Natural killer cell (primary cell): ENCODE results near the gene SPOCK3. TPM values are rescaled to one million over a fixed set of nuclear protein-coding genes. Genes with fewer than 3 reads are reported as not detected.
"Not testable (repeated sequence)": the region's sequence is repeated elsewhere in the genome, so short reads cannot be mapped to it uniquely, and the experiment has no call there.

Source experiments
- ATAC-seq, 3 donors: fragments of 150-1000 bp in 2 of 3; fragments of 200-7000 bp in 1 of 3; cut with Tn5 transposase; 1 replicate in 1 of 3; 2 replicates in 2 of 3; pipeline ENCODE4 v1.10.0; 2021; ENCODE audit warnings: mild to moderate bottlenecking in 2 of 3, moderate library complexity in 2 of 3
- DNase-seq, 2 donors: peaks; one replicate each; pipeline versions ENCODE4 v3.0.0 to v3.0.0-alpha.2; 2013 to 2021; ENCODE audit warnings: mixed read lengths in 1 of 2
- H3K27ac ChIP-seq: one replicate; pipeline ENCODE4 v1.5.1; 2013; ENCODE audit warnings: mild to moderate bottlenecking, low read length
- H3K27me3 ChIP-seq: one replicate; pipeline ENCODE4 v1.6.1; 2013; ENCODE audit warnings: low read length; ENCODE audit not compliant: control insufficient read depth, insufficient read depth
- H3K36me3 ChIP-seq: one replicate; pipeline ENCODE4 v1.6.1; 2013; ENCODE audit warnings: low read length; ENCODE audit not compliant: control insufficient read depth, insufficient read depth
- H3K4me1 ChIP-seq: one replicate; pipeline ENCODE4 v1.6.1; 2013; ENCODE audit warnings: low read length; ENCODE audit not compliant: control insufficient read depth, insufficient read depth
- H3K4me3 ChIP-seq: one replicate; pipeline ENCODE4 v1.5.1; 2013; ENCODE audit warnings: low read length
- H3K9me3 ChIP-seq: one replicate; pipeline ENCODE4 v1.6.1; 2013; ENCODE audit warnings: low read length; ENCODE audit not compliant: control insufficient read depth, insufficient read depth
- H3K27ac Mint-ChIP-seq, 2 donors: one replicate each; pipeline ENCODE4 v1.8.0; 2022; ENCODE audit warnings: mild to moderate bottlenecking in 2 of 2, mixed read lengths in 2 of 2, moderate library complexity in 1 of 2
- H3K27me3 Mint-ChIP-seq, 2 donors: one replicate each; pipeline ENCODE4 v1.8.0; 2022; ENCODE audit warnings: low read depth in 2 of 2, mixed read lengths in 2 of 2
- H3K36me3 Mint-ChIP-seq: one replicate; pipeline ENCODE4 v1.8.0; 2022; ENCODE audit warnings: mixed read lengths
- H3K4me1 Mint-ChIP-seq, 2 donors: one replicate each; pipeline ENCODE4 v1.8.0; 2022; ENCODE audit warnings: mixed read lengths in 2 of 2
- H3K4me3 Mint-ChIP-seq: one replicate; pipeline ENCODE4 v1.8.0; 2022; ENCODE audit warnings: mild to moderate bottlenecking, moderate library complexity, mixed read lengths
- H3K9me3 Mint-ChIP-seq, 2 donors: one replicate each; pipeline ENCODE4 v1.8.0; 2022; ENCODE audit warnings: mixed read lengths in 2 of 2
- WGBS: methylation state at CpG from one replicate; pipeline ENCODE4 v1.1.7; 2013; ENCODE audit warnings: missing lambda C conversion rate; ENCODE audit not compliant: insufficient coverage; 5-methylcytosine and 5-hydroxymethylcytosine counted together
- intact Hi-C: fragments of 100-400 bp; cut with micrococcal nuclease; formaldehyde crosslinking; loops from one replicate; pipeline ENCODE4 v1.14.2; 2022
- total RNA-seq, 4 donors: library from RNA; stranded (reverse); fragments of 120-200 nt in 1 of 4; gene quantifications; one replicate each; pipeline versions ENCODE4 v1.2.3 to v1.2.4, GENCODE V29; 2013 to 2022
- TF ChIP-seq, protein P1 (sequence below): fragments of 200-600 bp; IDR thresholded peaks from one replicate; pipeline ENCODE4 v1.8.0; 2022; ENCODE audit warnings: antibody characterized with exemption

SPOCK3 gene
- total RNA-seq, 3 donors from 2014 or later (not counting 1 experiment from before 2014, with no cell fraction given) = not detected

- Mint-ChIP-seq H3K27me3 (no peaks in the 10 kb centered on the region), H3K4me1 (no peaks in the 10 kb centered on the region), H3K9me3 (peaks cover 3 to 9% of the 10 kb centered on the region in 2 donors), H3K4me3 (no peak overlapping the region), H3K27ac (no peak overlapping the region), H3K36me3 (no peaks in the 10 kb centered on the region)
- H3K27ac ChIP-seq = no peak overlapping the region
- DNase-seq (no peak), ATAC-seq (no peak)
- no peaks in the 10 kb centered on the region for H3K36me3 ChIP-seq
- intact Hi-C loops = no loop called here
- TF ChIP-seq, protein P1, sequence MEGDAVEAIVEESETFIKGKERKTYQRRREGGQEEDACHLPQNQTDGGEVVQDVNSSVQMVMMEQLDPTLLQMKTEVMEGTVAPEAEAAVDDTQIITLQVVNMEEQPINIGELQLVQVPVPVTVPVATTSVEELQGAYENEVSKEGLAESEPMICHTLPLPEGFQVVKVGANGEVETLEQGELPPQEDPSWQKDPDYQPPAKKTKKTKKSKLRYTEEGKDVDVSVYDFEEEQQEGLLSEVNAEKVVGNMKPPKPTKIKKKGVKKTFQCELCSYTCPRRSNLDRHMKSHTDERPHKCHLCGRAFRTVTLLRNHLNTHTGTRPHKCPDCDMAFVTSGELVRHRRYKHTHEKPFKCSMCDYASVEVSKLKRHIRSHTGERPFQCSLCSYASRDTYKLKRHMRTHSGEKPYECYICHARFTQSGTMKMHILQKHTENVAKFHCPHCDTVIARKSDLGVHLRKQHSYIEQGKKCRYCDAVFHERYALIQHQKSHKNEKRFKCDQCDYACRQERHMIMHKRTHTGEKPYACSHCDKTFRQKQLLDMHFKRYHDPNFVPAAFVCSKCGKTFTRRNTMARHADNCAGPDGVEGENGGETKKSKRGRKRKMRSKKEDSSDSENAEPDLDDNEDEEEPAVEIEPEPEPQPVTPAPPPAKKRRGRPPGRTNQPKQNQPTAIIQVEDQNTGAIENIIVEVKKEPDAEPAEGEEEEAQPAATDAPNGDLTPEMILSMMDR = no peak
- no peaks in the 10 kb centered on the region for H3K9me3 ChIP-seq
- no peaks in the 10 kb centered on the region for H3K4me1 ChIP-seq
- H3K27me3 ChIP-seq = no peaks in the 10 kb centered on the region
- no peak overlapping the region for H3K4me3 ChIP-seq
- 100% methylated on average over 1 of the region's 2 CpGs for WGBS
Observed at GRCh38 chr4:166886718-166887117, 347.6 kb downstream of the SPOCK3 start.

DNA sequence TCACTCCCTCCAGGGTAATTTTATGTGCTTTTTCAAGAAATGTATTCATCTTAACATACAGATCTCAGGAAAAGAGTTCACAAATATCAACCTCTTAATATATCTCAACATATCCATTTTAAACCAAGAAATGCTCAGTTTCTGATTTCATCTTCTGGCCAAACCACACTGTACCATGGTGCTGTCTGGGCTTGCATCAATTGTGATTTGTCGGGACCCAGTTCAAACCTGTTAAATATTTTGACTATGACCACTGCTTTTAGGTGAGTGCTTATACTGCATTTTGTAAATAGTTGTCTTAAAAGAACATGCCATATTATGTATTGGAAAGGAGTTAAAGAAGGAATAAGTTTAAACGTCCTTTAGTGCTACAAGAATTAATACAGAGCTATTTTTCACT lies 352.1 kb downstream of the SPOCK3 start:
- Histone ChIP-seq H3K4me3 (no peak overlapping the region), H3K9me3 (no peaks in the 10 kb centered on the region), H3K36me3 (no peaks in the 10 kb centered on the region), H3K4me1 (no peaks in the 10 kb centered on the region), H3K27ac (no peak overlapping the region), H3K27me3 (no peaks in the 10 kb centered on the region)
- no peak for ATAC-seq
- H3K9me3 Mint-ChIP-seq = peaks cover 8 to 11% of the 10 kb centered on the region in 2 donors
- H3K27ac Mint-ChIP-seq = no peak overlapping the region
- TF ChIP-seq, protein P1 = no peak
- 89% methylated on average over 1 of the region's 2 CpGs for WGBS
- no peak for DNase-seq
- intact Hi-C loops = no loop called here
- no peak overlapping the region for H3K4me3 Mint-ChIP-seq
- no peaks in the 10 kb centered on the region for H3K27me3 Mint-ChIP-seq
- H3K4me1 Mint-ChIP-seq = no peaks in the 10 kb centered on the region
- H3K36me3 Mint-ChIP-seq = peaks cover 12% of the 10 kb centered on the region

GRCh38 chr4:166875821-166876220 lies 358.5 kb downstream of the SPOCK3 start:
- Histone ChIP-seq H3K27ac (no peak overlapping the region), H3K4me1 (no peaks in the 10 kb centered on the region), H3K27me3 (no peaks in the 10 kb centered on the region), H3K36me3 (no peaks in the 10 kb centered on the region), H3K9me3 (no peaks in the 10 kb centered on the region), H3K4me3 (no peak overlapping the region)
- no peak overlapping the region for H3K27ac Mint-ChIP-seq
- ATAC-seq = no peak
- no peaks in the 10 kb centered on the region for H3K27me3 Mint-ChIP-seq
- peaks cover 11% of the 10 kb centered on the region for H3K36me3 Mint-ChIP-seq
- DNase-seq = no peak
- no peaks in the 10 kb centered on the region for H3K4me1 Mint-ChIP-seq
- peaks cover 15 to 20% of the 10 kb centered on the region in 2 donors for H3K9me3 Mint-ChIP-seq
- WGBS = 84% methylated on average over 3 of the region's 5 CpGs
- intact Hi-C loops = no loop called here
- TF ChIP-seq, protein P1 = no peak
- H3K4me3 Mint-ChIP-seq = no peak overlapping the region

DNA sequence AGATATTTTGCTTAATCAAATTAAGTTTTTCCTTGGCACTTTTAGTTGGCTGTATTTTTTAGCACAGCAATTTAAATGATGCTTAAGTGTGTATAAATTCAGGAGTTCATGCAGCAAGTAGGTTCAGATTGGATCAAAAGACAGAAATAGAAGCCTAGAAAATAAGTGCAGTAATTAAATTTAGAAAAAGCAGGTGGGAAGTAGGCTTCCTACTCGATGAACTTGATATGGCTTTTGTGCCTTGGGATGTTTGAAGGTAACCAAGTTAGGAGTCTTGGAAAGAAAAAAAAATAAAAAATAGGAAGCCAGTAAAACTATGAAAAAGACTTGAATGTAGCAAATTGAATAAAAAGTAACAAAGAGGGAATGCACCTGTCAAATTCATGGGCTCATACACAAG lies 372.3 kb downstream of the SPOCK3 start:
- Histone ChIP-seq H3K4me3 (no peak overlapping the region), H3K4me1 (no peaks in the 10 kb centered on the region), H3K9me3 (no peaks in the 10 kb centered on the region), H3K27ac (no peak overlapping the region), H3K27me3 (no peaks in the 10 kb centered on the region), H3K36me3 (no peaks in the 10 kb centered on the region)
- intact Hi-C loops = no loop called here
- Mint-ChIP-seq H3K4me3 (no peak overlapping the region), H3K4me1 (no peaks in the 10 kb centered on the region), H3K36me3 (peaks cover 5% of the 10 kb centered on the region), H3K27me3 (no peaks in the 10 kb centered on the region), H3K27ac (no peak overlapping the region), H3K9me3 (peaks cover 12 to 29% of the 10 kb centered on the region in 2 donors)
- 68% methylated on average over 1 of the region's 1 CpG for WGBS
- DNase-seq (no peak), ATAC-seq (no peak)
- TF ChIP-seq, protein P1 = no peak

DNA sequence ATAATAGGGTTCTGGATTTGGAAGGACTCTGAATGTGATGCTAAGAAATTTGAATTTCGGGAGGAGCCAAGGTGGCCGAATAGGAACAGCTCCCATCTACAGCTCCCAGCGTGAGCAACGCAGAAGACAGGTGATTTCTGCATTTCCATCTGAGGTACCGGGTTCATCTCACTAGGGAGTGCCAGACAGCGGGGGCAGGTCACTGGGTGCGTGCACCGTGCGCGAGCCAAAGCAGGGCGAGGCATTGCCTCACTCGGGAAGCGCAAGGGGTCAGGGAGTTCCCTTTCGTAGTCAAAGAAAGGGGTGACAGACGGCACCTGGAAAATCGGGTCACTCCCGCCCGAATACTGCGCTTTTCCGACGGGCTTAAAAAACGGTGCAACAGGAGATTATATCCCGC lies 383.9 kb downstream of the SPOCK3 start:
- H3K27ac Mint-ChIP-seq, intact Hi-C loops: not testable (repeated sequence)

More for the DNA sequence above, 383.9 kb downstream of the SPOCK3 start:
- DNase-seq, H3K9me3 Mint-ChIP-seq, H3K4me3 ChIP-seq, H3K36me3 Mint-ChIP-seq, H3K4me3 Mint-ChIP-seq, H3K27ac ChIP-seq, H3K4me1 ChIP-seq, H3K36me3 ChIP-seq, H3K27me3 Mint-ChIP-seq, H3K4me1 Mint-ChIP-seq, ATAC-seq, H3K9me3 ChIP-seq, H3K27me3 ChIP-seq: not testable (repeated sequence)
- 95% methylated on average over 23 of the region's 23 CpGs for WGBS
